ENCODE measurements around the gene CST11.

Gene CST11

GRCh38 chr20:23440004-23440403, 12.7 kb downstream of the CST11 start:
- H3K27me3 ChIP-seq (ENCODE audit: insufficient read depth, poor library complexity, severe bottlenecking) = no peaks in the 10 kb centered on the region
- no peak overlapping the region for H3K4me3 ChIP-seq (replicated peaks; ENCODE audit: insufficient read depth, low read length)
- no peak for DNase-seq (ENCODE audit: low read depth in 1 of 2, low spot score in 1 of 2)
- TF ChIP-seq, protein P1, sequence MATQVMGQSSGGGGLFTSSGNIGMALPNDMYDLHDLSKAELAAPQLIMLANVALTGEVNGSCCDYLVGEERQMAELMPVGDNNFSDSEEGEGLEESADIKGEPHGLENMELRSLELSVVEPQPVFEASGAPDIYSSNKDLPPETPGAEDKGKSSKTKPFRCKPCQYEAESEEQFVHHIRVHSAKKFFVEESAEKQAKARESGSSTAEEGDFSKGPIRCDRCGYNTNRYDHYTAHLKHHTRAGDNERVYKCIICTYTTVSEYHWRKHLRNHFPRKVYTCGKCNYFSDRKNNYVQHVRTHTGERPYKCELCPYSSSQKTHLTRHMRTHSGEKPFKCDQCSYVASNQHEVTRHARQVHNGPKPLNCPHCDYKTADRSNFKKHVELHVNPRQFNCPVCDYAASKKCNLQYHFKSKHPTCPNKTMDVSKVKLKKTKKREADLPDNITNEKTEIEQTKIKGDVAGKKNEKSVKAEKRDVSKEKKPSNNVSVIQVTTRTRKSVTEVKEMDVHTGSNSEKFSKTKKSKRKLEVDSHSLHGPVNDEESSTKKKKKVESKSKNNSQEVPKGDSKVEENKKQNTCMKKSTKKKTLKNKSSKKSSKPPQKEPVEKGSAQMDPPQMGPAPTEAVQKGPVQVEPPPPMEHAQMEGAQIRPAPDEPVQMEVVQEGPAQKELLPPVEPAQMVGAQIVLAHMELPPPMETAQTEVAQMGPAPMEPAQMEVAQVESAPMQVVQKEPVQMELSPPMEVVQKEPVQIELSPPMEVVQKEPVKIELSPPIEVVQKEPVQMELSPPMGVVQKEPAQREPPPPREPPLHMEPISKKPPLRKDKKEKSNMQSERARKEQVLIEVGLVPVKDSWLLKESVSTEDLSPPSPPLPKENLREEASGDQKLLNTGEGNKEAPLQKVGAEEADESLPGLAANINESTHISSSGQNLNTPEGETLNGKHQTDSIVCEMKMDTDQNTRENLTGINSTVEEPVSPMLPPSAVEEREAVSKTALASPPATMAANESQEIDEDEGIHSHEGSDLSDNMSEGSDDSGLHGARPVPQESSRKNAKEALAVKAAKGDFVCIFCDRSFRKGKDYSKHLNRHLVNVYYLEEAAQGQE (IDR thresholded peaks at IDR 0.05; ENCODE audit: insufficient replicate concordance, low read depth) = no peak
- TF ChIP-seq, protein P2, sequence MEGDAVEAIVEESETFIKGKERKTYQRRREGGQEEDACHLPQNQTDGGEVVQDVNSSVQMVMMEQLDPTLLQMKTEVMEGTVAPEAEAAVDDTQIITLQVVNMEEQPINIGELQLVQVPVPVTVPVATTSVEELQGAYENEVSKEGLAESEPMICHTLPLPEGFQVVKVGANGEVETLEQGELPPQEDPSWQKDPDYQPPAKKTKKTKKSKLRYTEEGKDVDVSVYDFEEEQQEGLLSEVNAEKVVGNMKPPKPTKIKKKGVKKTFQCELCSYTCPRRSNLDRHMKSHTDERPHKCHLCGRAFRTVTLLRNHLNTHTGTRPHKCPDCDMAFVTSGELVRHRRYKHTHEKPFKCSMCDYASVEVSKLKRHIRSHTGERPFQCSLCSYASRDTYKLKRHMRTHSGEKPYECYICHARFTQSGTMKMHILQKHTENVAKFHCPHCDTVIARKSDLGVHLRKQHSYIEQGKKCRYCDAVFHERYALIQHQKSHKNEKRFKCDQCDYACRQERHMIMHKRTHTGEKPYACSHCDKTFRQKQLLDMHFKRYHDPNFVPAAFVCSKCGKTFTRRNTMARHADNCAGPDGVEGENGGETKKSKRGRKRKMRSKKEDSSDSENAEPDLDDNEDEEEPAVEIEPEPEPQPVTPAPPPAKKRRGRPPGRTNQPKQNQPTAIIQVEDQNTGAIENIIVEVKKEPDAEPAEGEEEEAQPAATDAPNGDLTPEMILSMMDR (IDR thresholded peaks at IDR 0.05; ENCODE audit: insufficient read depth, low read length) = no peak
- TF ChIP-seq POLR2AphosphoS5 (IDR thresholded peaks at IDR 0.05; ENCODE audit: low read depth) (no peak), SPI1 (IDR thresholded peaks at IDR 0.05; ENCODE audit: borderline replicate concordance, low read depth) (no peak), GABPA (IDR thresholded peaks at IDR 0.05; ENCODE audit: low read depth) (no peak)
- no peak overlapping the region for H3K27ac ChIP-seq (replicated peaks)

GRCh38 chr20:23438661-23439060, 14.0 kb downstream of the CST11 start:
- Histone ChIP-seq H3K27ac (replicated peaks) (no peak overlapping the region), H3K4me3 (replicated peaks; ENCODE audit: insufficient read depth, low read length) (no peak overlapping the region), H3K27me3 (ENCODE audit: insufficient read depth, poor library complexity, severe bottlenecking) (no peaks in the 10 kb centered on the region)
- DNase-seq (ENCODE audit: low read depth in 1 of 2, low spot score in 1 of 2) = no peak
- TF ChIP-seq SPI1 (IDR thresholded peaks at IDR 0.05; ENCODE audit: borderline replicate concordance, low read depth) (peak; percentile 33; the same call in 1 of the 2 replicates), POLR2AphosphoS5 (IDR thresholded peaks at IDR 0.05; ENCODE audit: low read depth) (no peak), GABPA (IDR thresholded peaks at IDR 0.05; ENCODE audit: low read depth) (no peak)
- TF ChIP-seq, protein P2 (IDR thresholded peaks at IDR 0.05; ENCODE audit: insufficient read depth, low read length) = no peak
- TF ChIP-seq, protein P1 (IDR thresholded peaks at IDR 0.05; ENCODE audit: insufficient replicate concordance, low read depth) = no peak

GRCh38 chr20:23437126-23437899, 15.4 kb downstream of the CST11 start:
- no peaks in the 10 kb centered on the region for H3K27me3 ChIP-seq (ENCODE audit: insufficient read depth, poor library complexity, severe bottlenecking)
- TF ChIP-seq, protein P1 (IDR thresholded peaks at IDR 0.05; ENCODE audit: insufficient replicate concordance, low read depth) = no peak
- TF ChIP-seq, protein P2 (IDR thresholded peaks at IDR 0.05; ENCODE audit: insufficient read depth, low read length) = no peak
- TF ChIP-seq SPI1 (IDR thresholded peaks at IDR 0.05; ENCODE audit: borderline replicate concordance, low read depth) (no peak), POLR2AphosphoS5 (IDR thresholded peaks at IDR 0.05; ENCODE audit: low read depth) (no peak), GABPA (IDR thresholded peaks at IDR 0.05; ENCODE audit: low read depth) (no peak)
- H3K27ac ChIP-seq (replicated peaks) = no peak overlapping the region
- no peak overlapping the region for H3K4me3 ChIP-seq (replicated peaks; ENCODE audit: insufficient read depth, low read length)
- DNase-seq (ENCODE audit: low read depth in 1 of 2, low spot score in 1 of 2) = no peak

All from HL-60 (cell line).